WTC11 (cell line): ENCODE data around the gene ACSS2. TPM values are rescaled to one million over a fixed set of nuclear protein-coding genes. Genes with fewer than 3 reads are reported as not detected.

Experiments
- ATAC-seq: fragments of 200-7000 bp; cut with Tn5 transposase; 2 replicates; pipeline ENCODE4 v1.10.0; 2021; ENCODE audit warnings: mild to moderate bottlenecking, moderate library complexity
- CTCF ChIA-PET: fragments of 300-600 bp; sonication (Branson Sonifier 250); formaldehyde crosslinking; loops from one replicate; lab custom pipeline; 2021; ENCODE audit warnings: antibody characterized with exemption; lab: Charles Lee
- POLR2A ChIA-PET: fragments of 350-600 bp; sonication (Branson Sonifier 250); formaldehyde crosslinking; loops from one replicate; lab custom pipeline; 2021; ENCODE audit warnings: antibody characterized with exemption; lab: Charles Lee
- DNase-seq: peaks from one replicate; pipeline ENCODE4 v3.0.0; 2021; ENCODE audit warnings: low spot score
- H3K27ac Mint-ChIP-seq: 2 replicates; pipeline ENCODE4 v1.8.0; 2021; ENCODE audit warnings: mixed read lengths
- H3K27me3 Mint-ChIP-seq: 2 replicates; pipeline ENCODE4 v1.8.0; 2021; ENCODE audit warnings: low read depth, mild to moderate bottlenecking, moderate library complexity, mixed read lengths
- H3K36me3 Mint-ChIP-seq: 2 replicates; pipeline ENCODE4 v1.8.0; 2021; ENCODE audit warnings: mixed read lengths
- H3K4me1 Mint-ChIP-seq: 2 replicates; pipeline ENCODE4 v1.8.0; 2022; ENCODE audit warnings: mixed read lengths
- H3K4me3 Mint-ChIP-seq: 2 replicates; pipeline ENCODE4 v1.8.0; 2021; ENCODE audit warnings: mild to moderate bottlenecking, moderate library complexity, mixed read lengths
- H3K9me3 Mint-ChIP-seq: 2 replicates; pipeline ENCODE4 v1.8.0; 2021; ENCODE audit warnings: mixed read lengths
- ELF4 ChIP-seq: sonication (generic); formaldehyde crosslinking; IDR thresholded peaks from 2 replicates; pipeline ENCODE4 v1.8.1; 2022; ENCODE audit warnings: low read depth, mild to moderate bottlenecking, moderate library complexity, missing genetic modification reagents
- IRF2 ChIP-seq: sonication (generic); formaldehyde crosslinking; IDR thresholded peaks from 2 replicates; pipeline ENCODE4 v1.8.0; 2022; ENCODE audit warnings: low read depth, missing genetic modification reagents, borderline replicate concordance
- JUN ChIP-seq: sonication (generic); formaldehyde crosslinking; IDR thresholded peaks from 2 replicates; pipeline ENCODE4 v1.8.0; 2023; ENCODE audit warnings: mild to moderate bottlenecking, missing genetic modification reagents
- KAT7 ChIP-seq: sonication (generic); formaldehyde crosslinking; IDR thresholded peaks from 2 replicates; pipeline ENCODE4 v1.8.1; 2023; ENCODE audit warnings: missing genetic modification reagents, mild to moderate bottlenecking, borderline replicate concordance
- SMAD3 ChIP-seq: sonication (generic); formaldehyde crosslinking; IDR thresholded peaks from 2 replicates; pipeline ENCODE4 v1.8.0; 2022; ENCODE audit warnings: missing genetic modification reagents, mild to moderate bottlenecking, borderline replicate concordance
- SMAD4 ChIP-seq: sonication (generic); formaldehyde crosslinking; IDR thresholded peaks from 2 replicates; pipeline ENCODE4 v1.8.0; 2022; ENCODE audit warnings: mild to moderate bottlenecking, missing genetic modification reagents
- total RNA-seq: library from RNA; stranded (reverse); gene quantifications from 3 replicates; pipeline ENCODE4 v1.2.3, GENCODE V29; 2021
- TF ChIP-seq, protein P1 (sequence below): fragments of 250-450 bp; sonication (Bioruptor Pico); IDR thresholded peaks from 2 replicates; pipeline ENCODE4 v1.9.0; 2021; ENCODE audit warnings: mild to moderate bottlenecking
- TF ChIP-seq, protein P2 (sequence below): sonication (generic); formaldehyde crosslinking; IDR thresholded peaks from 2 replicates; pipeline ENCODE4 v1.8.0; 2023; ENCODE audit warnings: missing genetic modification reagents
- TF ChIP-seq, protein P3 (sequence below): sonication (generic); formaldehyde crosslinking; IDR thresholded peaks from 2 replicates; pipeline ENCODE4 v1.8.1; 2022; ENCODE audit warnings: low read depth, missing genetic modification reagents, borderline replicate concordance
- TF ChIP-seq, protein P4 (sequence below): sonication (generic); formaldehyde crosslinking; IDR thresholded peaks from 2 replicates; pipeline ENCODE4 v1.8.0; 2022; ENCODE audit warnings: mild to moderate bottlenecking, missing genetic modification reagents
- TF ChIP-seq, protein P5 (sequence below): sonication (generic); formaldehyde crosslinking; IDR thresholded peaks from 2 replicates; pipeline ENCODE4 v1.8.0; 2022; ENCODE audit warnings: mild to moderate bottlenecking, missing genetic modification reagents
- TF ChIP-seq, protein P6 (sequence below): sonication (generic); formaldehyde crosslinking; IDR thresholded peaks from 2 replicates; pipeline ENCODE4 v1.8.1; 2022; ENCODE audit warnings: mild to moderate bottlenecking, missing genetic modification reagents, moderate library complexity, borderline replicate concordance

Gene ACSS2
- total RNA-seq, 1 experiment from 2014 or later = 28.9 TPM

DNA sequence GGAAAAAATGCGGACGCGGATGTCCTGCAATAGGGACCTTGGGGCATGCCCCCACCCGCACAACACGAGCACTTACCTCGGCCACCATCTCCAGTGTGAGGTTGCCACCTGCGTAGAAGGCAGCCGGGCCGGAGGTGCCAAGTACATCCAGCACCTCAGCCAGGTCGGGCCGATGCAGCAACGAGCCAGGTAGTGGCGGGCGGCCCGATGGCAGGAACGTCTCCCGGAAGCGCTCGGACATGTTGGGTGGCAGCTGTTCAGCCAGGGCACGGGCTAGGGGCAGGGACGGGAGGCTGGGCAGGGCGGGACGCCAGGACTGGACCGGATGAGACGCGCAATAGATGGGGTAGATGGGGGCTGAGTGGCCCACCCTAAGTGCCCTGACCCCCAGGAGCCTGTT, 17.0 kb upstream of the ACSS2 start:
- ChIA-PET CTCF (interaction anchor here (0.7 kb wide), 1 partner anchor 156 kb away, joined by 3 read pairs; no protein-coding TSS in a partner anchor), POLR2A (no interaction called here)
- H3K36me3 Mint-ChIP-seq = peaks cover 11% of the 10 kb centered on the region
- H3K27me3 Mint-ChIP-seq = peaks cover 4% of the 10 kb centered on the region; the same call in 1 of the 2 replicates
- DNase-seq (no peak), ATAC-seq (no peak)
- peaks cover 18% of the 10 kb centered on the region for H3K4me1 Mint-ChIP-seq
- H3K9me3 Mint-ChIP-seq = no peaks in the 10 kb centered on the region
- TF ChIP-seq, protein P1, sequence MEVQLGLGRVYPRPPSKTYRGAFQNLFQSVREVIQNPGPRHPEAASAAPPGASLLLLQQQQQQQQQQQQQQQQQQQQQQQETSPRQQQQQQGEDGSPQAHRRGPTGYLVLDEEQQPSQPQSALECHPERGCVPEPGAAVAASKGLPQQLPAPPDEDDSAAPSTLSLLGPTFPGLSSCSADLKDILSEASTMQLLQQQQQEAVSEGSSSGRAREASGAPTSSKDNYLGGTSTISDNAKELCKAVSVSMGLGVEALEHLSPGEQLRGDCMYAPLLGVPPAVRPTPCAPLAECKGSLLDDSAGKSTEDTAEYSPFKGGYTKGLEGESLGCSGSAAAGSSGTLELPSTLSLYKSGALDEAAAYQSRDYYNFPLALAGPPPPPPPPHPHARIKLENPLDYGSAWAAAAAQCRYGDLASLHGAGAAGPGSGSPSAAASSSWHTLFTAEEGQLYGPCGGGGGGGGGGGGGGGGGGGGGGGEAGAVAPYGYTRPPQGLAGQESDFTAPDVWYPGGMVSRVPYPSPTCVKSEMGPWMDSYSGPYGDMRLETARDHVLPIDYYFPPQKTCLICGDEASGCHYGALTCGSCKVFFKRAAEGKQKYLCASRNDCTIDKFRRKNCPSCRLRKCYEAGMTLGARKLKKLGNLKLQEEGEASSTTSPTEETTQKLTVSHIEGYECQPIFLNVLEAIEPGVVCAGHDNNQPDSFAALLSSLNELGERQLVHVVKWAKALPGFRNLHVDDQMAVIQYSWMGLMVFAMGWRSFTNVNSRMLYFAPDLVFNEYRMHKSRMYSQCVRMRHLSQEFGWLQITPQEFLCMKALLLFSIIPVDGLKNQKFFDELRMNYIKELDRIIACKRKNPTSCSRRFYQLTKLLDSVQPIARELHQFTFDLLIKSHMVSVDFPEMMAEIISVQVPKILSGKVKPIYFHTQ = no peak
- TF ChIP-seq, protein P2, sequence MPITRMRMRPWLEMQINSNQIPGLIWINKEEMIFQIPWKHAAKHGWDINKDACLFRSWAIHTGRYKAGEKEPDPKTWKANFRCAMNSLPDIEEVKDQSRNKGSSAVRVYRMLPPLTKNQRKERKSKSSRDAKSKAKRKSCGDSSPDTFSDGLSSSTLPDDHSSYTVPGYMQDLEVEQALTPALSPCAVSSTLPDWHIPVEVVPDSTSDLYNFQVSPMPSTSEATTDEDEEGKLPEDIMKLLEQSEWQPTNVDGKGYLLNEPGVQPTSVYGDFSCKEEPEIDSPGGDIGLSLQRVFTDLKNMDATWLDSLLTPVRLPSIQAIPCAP (CRISPR knock-in tag) = no peak
- TF ChIP-seq, protein P3, sequence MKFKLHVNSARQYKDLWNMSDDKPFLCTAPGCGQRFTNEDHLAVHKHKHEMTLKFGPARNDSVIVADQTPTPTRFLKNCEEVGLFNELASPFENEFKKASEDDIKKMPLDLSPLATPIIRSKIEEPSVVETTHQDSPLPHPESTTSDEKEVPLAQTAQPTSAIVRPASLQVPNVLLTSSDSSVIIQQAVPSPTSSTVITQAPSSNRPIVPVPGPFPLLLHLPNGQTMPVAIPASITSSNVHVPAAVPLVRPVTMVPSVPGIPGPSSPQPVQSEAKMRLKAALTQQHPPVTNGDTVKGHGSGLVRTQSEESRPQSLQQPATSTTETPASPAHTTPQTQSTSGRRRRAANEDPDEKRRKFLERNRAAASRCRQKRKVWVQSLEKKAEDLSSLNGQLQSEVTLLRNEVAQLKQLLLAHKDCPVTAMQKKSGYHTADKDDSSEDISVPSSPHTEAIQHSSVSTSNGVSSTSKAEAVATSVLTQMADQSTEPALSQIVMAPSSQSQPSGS (CRISPR knock-in tag) = no peak
- TF ChIP-seq IRF2 (CRISPR knock-in tag) = no peak
- no peak for TF ChIP-seq JUN (CRISPR knock-in tag)
- no peak overlapping the region for H3K27ac Mint-ChIP-seq
- no peak overlapping the region for H3K4me3 Mint-ChIP-seq

DNA sequence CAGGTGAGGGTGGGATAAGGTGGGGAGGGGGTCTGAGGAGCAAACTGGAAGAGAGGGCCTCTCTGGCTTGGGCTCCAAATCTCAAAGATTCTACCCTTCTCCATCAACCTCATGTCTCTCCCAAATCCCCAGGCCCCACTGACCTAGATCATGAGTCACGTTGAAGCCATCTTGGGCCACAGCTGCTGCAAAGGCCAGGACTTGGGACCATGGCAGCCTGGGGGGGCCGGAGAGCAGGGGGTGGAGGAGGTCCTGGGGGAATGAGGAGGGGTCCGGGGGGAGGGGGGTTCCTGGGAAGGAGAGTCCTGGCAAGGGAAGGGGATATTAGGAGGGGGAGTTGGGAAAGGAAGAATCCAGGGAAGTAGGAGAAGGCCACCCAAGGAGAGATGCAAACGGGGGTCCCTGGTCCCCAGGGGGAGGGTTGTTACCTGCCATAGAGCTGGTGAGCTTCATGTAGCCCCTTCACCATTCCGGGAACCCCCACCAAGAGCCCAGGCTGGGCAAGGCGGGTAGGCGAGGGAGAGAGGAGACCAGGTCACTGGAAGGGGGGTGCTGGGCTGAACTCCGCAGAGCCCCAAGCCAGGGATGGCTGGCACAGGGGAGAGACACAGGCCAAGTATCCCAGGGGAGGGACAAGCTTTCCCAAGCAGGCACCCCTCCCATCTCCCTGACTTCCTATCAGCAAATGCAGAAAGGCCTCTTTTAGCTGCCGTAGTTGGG, 16.4 kb upstream of the ACSS2 start:
- H3K27ac Mint-ChIP-seq = no peak overlapping the region

More for the DNA sequence above, 16.4 kb upstream of the ACSS2 start:
- ChIA-PET POLR2A (no interaction called here), CTCF (interaction anchor here (1.0 kb wide), 1 partner anchor 90 kb away, joined by 3 read pairs; no protein-coding TSS in a partner anchor)
- H3K27me3 Mint-ChIP-seq = peaks cover 4% of the 10 kb centered on the region; the same call in 1 of the 2 replicates
- no peak for TF ChIP-seq ELF4 (CRISPR knock-in tag)
- TF ChIP-seq JUN (CRISPR knock-in tag) = no peak
- TF ChIP-seq, protein P4, sequence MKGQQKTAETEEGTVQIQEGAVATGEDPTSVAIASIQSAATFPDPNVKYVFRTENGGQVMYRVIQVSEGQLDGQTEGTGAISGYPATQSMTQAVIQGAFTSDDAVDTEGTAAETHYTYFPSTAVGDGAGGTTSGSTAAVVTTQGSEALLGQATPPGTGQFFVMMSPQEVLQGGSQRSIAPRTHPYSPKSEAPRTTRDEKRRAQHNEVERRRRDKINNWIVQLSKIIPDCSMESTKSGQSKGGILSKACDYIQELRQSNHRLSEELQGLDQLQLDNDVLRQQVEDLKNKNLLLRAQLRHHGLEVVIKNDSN (CRISPR knock-in tag) = no peak
- no peak for TF ChIP-seq SMAD3
- TF ChIP-seq, protein P5, sequence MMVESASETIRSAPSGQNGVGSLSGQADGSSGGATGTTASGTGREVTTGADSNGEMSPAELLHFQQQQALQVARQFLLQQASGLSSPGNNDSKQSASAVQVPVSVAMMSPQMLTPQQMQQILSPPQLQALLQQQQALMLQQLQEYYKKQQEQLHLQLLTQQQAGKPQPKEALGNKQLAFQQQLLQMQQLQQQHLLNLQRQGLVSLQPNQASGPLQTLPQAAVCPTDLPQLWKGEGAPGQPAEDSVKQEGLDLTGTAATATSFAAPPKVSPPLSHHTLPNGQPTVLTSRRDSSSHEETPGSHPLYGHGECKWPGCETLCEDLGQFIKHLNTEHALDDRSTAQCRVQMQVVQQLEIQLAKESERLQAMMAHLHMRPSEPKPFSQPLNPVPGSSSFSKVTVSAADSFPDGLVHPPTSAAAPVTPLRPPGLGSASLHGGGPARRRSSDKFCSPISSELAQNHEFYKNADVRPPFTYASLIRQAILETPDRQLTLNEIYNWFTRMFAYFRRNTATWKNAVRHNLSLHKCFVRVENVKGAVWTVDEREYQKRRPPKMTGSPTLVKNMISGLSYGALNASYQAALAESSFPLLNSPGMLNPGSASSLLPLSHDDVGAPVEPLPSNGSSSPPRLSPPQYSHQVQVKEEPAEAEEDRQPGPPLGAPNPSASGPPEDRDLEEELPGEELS (CRISPR knock-in tag) = no peak
- no peak for TF ChIP-seq KAT7
- no peak for TF ChIP-seq IRF2 (CRISPR knock-in tag)
- TF ChIP-seq, protein P6, sequence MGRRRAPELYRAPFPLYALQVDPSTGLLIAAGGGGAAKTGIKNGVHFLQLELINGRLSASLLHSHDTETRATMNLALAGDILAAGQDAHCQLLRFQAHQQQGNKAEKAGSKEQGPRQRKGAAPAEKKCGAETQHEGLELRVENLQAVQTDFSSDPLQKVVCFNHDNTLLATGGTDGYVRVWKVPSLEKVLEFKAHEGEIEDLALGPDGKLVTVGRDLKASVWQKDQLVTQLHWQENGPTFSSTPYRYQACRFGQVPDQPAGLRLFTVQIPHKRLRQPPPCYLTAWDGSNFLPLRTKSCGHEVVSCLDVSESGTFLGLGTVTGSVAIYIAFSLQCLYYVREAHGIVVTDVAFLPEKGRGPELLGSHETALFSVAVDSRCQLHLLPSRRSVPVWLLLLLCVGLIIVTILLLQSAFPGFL = no peak
- no peak for TF ChIP-seq SMAD4 (CRISPR knock-in tag)
- TF ChIP-seq, all 79 proteins: peak for 0
- Mint-ChIP-seq H3K36me3 (peaks cover 11% of the 10 kb centered on the region), H3K4me1 (peaks cover 18% of the 10 kb centered on the region), H3K9me3 (no peaks in the 10 kb centered on the region), H3K4me3 (no peak overlapping the region)
- ATAC-seq (no peak), DNase-seq (no peak)
